ENCODE results near the gene NUTM2G.
A peak's percentile ranks its signal among the peaks of the same experiment; 100 is the strongest.
"Not testable (repeated sequence)": the region's sequence is repeated elsewhere in the genome, so short reads cannot be mapped to it uniquely, and the experiment has no call there.

NUTM2G gene, protein sequence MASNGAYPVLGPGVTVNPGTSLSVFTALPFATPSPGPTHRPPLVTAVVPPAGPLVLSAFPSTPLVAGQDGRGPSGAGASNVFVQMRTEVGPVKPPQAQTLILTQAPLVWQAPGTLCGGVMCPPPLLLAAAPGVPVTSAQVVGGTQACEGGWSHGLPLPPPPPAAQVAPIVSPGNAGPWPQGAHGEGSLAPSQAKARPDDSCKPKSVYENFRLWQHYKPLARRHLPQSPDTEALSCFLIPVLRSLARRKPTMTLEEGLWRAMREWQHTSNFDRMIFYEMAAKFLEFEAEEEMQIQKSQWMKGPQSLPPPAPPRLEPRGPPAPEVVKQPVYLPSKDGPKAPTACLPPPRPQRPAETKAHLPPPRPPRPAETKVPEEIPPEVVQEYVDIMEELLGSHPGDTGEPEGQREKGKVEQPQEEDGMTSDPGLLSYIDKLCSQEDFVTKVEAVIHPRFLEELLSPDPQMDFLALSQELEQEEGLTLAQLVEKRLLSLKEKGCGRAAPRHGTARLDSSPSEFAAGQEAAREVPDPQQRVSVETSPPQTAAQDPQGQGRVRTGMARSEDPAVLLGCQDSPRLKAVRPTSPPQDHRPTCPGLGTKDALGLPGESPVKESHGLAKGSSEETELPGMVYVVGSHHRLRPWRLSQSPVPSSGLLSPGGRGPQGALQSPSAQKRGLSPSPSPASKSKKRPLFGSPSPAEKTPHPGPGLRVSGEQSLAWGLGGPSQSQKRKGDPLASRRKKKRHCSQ

GRCh38 chr9:96928543-96928942 lies at the start of gene NUTM2G:
NUTM2G (plus strand) TSS chr9:96928843; CDS start chr9:96929025, 182 bp downstream.
- not testable (repeated sequence) for H3K9me3 ChIP-seq (ENCODE audit: control insufficient read depth in 5 of 5, low read length in 5 of 5); H3K36me3 ChIP-seq (ENCODE audit: control insufficient read depth in 5 of 5, insufficient read depth in 5 of 5, low read length in 5 of 5); H3K27me3 ChIP-seq (ENCODE audit: control insufficient read depth in 5 of 5, insufficient read depth in 4 of 5, low read length in 5 of 5); H3K4me1 ChIP-seq (ENCODE audit: control insufficient read depth in 5 of 5, insufficient read depth in 5 of 5, low read length in 5 of 5); H3K27ac ChIP-seq (ENCODE audit: low read depth, low read length); H3K9ac ChIP-seq (ENCODE audit: low read length in 5 of 5); H3K4me3 ChIP-seq (ENCODE audit: low read depth in 1 of 5, low read length in 5 of 5)

GRCh38 chr9:96883922-96884321 lies 44.7 kb upstream of the NUTM2G start:
- no peak overlapping the region for H3K27ac ChIP-seq (ENCODE audit: low read depth, low read length)

DNA sequence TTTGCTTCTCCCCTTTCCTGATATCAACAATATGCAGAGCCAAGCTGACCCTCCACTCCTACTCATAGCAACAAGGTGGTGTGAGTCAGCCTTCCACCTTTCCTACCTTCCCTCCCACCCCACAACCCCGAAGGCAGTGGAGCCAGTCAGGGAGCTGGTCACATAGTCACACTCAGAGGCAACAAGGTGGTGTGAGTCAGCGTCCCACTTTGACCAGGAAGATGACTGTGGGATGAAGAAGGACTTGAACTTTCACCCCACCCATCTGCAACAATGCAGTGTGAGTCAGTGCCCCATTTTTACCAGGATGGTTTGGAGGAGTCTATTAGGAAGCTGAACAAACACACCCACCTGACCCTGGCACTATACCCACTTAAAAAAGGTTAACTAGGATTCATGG lies 44.2 kb upstream of the NUTM2G start:
- Histone ChIP-seq H3K27ac (ENCODE audit: low read depth, low read length) (no peak overlapping the region), H3K4me1 (ENCODE audit: control insufficient read depth in 5 of 5, insufficient read depth in 5 of 5, low read length in 5 of 5) (peaks cover 0 to 8% (median 0%) of the 10 kb centered on the region in 5 donors), H3K27me3 (ENCODE audit: control insufficient read depth in 5 of 5, insufficient read depth in 4 of 5, low read length in 5 of 5) (peaks cover 0 to 2% (median 0%) of the 10 kb centered on the region in 5 donors), H3K36me3 (ENCODE audit: control insufficient read depth in 5 of 5, insufficient read depth in 5 of 5, low read length in 5 of 5) (no peaks in the 10 kb centered on the region), H3K9me3 (ENCODE audit: control insufficient read depth in 5 of 5, low read length in 5 of 5) (peaks cover 0 to 6% (median 0%) of the 10 kb centered on the region in 5 donors), H3K4me3 (ENCODE audit: low read depth in 1 of 5, low read length in 5 of 5) (peak overlapping the region in 1 of 5 donors; percentile 23), H3K9ac (ENCODE audit: low read length in 5 of 5) (peak overlapping the region in 1 of 5 donors; percentile 8)

More at GRCh38 chr9:96883922-96884321, 44.7 kb upstream of the NUTM2G start:
- Histone ChIP-seq H3K36me3 (ENCODE audit: control insufficient read depth in 5 of 5, insufficient read depth in 5 of 5, low read length in 5 of 5) (no peaks in the 10 kb centered on the region), H3K9me3 (ENCODE audit: control insufficient read depth in 5 of 5, low read length in 5 of 5) (peaks cover 0 to 6% (median 0%) of the 10 kb centered on the region in 5 donors), H3K27me3 (ENCODE audit: control insufficient read depth in 5 of 5, insufficient read depth in 4 of 5, low read length in 5 of 5) (peaks cover 0 to 3% (median 0%) of the 10 kb centered on the region in 5 donors), H3K4me1 (ENCODE audit: control insufficient read depth in 5 of 5, insufficient read depth in 5 of 5, low read length in 5 of 5) (peaks cover 0 to 8% (median 0%) of the 10 kb centered on the region in 5 donors), H3K4me3 (ENCODE audit: low read depth in 1 of 5, low read length in 5 of 5) (peak overlapping the region in 1 of 5 donors; percentile 23), H3K9ac (ENCODE audit: low read length in 5 of 5) (peak overlapping the region in 1 of 5 donors; percentile 8)

- Histone ChIP-seq H3K9me3 (ENCODE audit: control insufficient read depth in 5 of 5, low read length in 5 of 5) (peaks cover 0 to 6% (median 0%) of the 10 kb centered on the region in 5 donors), H3K27ac (ENCODE audit: low read depth, low read length) (no peak overlapping the region), H3K9ac (ENCODE audit: low read length in 5 of 5) (no peak overlapping the region), H3K4me3 (ENCODE audit: low read depth in 1 of 5, low read length in 5 of 5) (no peak overlapping the region), H3K27me3 (ENCODE audit: control insufficient read depth in 5 of 5, insufficient read depth in 4 of 5, low read length in 5 of 5) (no peaks in the 10 kb centered on the region), H3K36me3 (ENCODE audit: control insufficient read depth in 5 of 5, insufficient read depth in 5 of 5, low read length in 5 of 5) (no peaks in the 10 kb centered on the region), H3K4me1 (ENCODE audit: control insufficient read depth in 5 of 5, insufficient read depth in 5 of 5, low read length in 5 of 5) (peaks cover 0 to 8% (median 0%) of the 10 kb centered on the region in 5 donors)
Measured at GRCh38 chr9:96885424-96885823, 43.2 kb upstream of the NUTM2G start.

GRCh38 chr9:96888591-96888990 lies 40.1 kb upstream of the NUTM2G start:
- no peak overlapping the region for H3K9ac ChIP-seq (ENCODE audit: low read length in 5 of 5)
- H3K4me3 ChIP-seq (ENCODE audit: low read depth in 1 of 5, low read length in 5 of 5): no peak overlapping the region
- H3K9me3 ChIP-seq (ENCODE audit: control insufficient read depth in 5 of 5, low read length in 5 of 5): peaks cover 0 to 6% (median 0%) of the 10 kb centered on the region in 5 donors
- no peak overlapping the region for H3K27ac ChIP-seq (ENCODE audit: low read depth, low read length)
- peaks cover 0 to 8% (median 0%) of the 10 kb centered on the region in 5 donors for H3K4me1 ChIP-seq (ENCODE audit: control insufficient read depth in 5 of 5, insufficient read depth in 5 of 5, low read length in 5 of 5)
- H3K36me3 ChIP-seq (ENCODE audit: control insufficient read depth in 5 of 5, insufficient read depth in 5 of 5, low read length in 5 of 5): peaks cover 0 to 4% (median 0%) of the 10 kb centered on the region in 5 donors
- H3K27me3 ChIP-seq (ENCODE audit: control insufficient read depth in 5 of 5, insufficient read depth in 4 of 5, low read length in 5 of 5): no peaks in the 10 kb centered on the region

DNA sequence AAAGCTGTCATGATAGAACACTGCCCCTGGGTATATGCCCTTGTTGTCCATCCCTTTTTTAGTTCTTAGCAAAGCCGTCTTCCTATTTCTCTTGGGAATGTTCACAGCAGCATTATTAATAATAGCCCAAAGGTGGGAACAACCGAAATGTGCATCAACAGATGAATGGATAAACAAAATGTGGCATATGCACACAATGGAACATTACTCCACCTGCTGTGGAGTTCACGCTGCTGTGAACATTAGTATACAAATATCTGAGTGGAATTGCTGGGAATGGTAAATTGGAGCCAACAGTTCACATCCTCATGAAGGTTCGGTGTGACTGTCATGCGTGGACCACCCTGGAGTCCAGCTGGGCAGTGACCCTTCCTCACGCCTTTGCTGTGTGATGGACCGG lies 36.5 kb upstream of the NUTM2G start:
- no peaks in the 10 kb centered on the region for H3K9me3 ChIP-seq (ENCODE audit: control insufficient read depth in 5 of 5, low read length in 5 of 5)
- no peaks in the 10 kb centered on the region for H3K27me3 ChIP-seq (ENCODE audit: control insufficient read depth in 5 of 5, insufficient read depth in 4 of 5, low read length in 5 of 5)
- peaks cover 8 to 19% (median 13%) of the 10 kb centered on the region in 5 donors for H3K36me3 ChIP-seq (ENCODE audit: control insufficient read depth in 5 of 5, insufficient read depth in 5 of 5, low read length in 5 of 5)
- no peaks in the 10 kb centered on the region for H3K4me1 ChIP-seq (ENCODE audit: control insufficient read depth in 5 of 5, insufficient read depth in 5 of 5, low read length in 5 of 5)
- H3K9ac ChIP-seq (ENCODE audit: low read length in 5 of 5): no peak overlapping the region
- H3K27ac ChIP-seq (ENCODE audit: low read depth, low read length): no peak overlapping the region
- no peak overlapping the region for H3K4me3 ChIP-seq (ENCODE audit: low read depth in 1 of 5, low read length in 5 of 5)

- H3K4me1 ChIP-seq (ENCODE audit: control insufficient read depth in 5 of 5, insufficient read depth in 5 of 5, low read length in 5 of 5); H3K27ac ChIP-seq (ENCODE audit: low read depth, low read length); H3K4me3 ChIP-seq (ENCODE audit: low read depth in 1 of 5, low read length in 5 of 5); H3K9ac ChIP-seq (ENCODE audit: low read length in 5 of 5); H3K27me3 ChIP-seq (ENCODE audit: control insufficient read depth in 5 of 5, insufficient read depth in 4 of 5, low read length in 5 of 5); H3K9me3 ChIP-seq (ENCODE audit: control insufficient read depth in 5 of 5, low read length in 5 of 5): not testable (repeated sequence)
- peaks cover 6 to 13% (median 11%) of the 10 kb centered on the region in 5 donors for H3K36me3 ChIP-seq (ENCODE audit: control insufficient read depth in 5 of 5, insufficient read depth in 5 of 5, low read length in 5 of 5)
Measured at GRCh38 chr9:96900010-96900409, 28.6 kb upstream of the NUTM2G start.

DNA sequence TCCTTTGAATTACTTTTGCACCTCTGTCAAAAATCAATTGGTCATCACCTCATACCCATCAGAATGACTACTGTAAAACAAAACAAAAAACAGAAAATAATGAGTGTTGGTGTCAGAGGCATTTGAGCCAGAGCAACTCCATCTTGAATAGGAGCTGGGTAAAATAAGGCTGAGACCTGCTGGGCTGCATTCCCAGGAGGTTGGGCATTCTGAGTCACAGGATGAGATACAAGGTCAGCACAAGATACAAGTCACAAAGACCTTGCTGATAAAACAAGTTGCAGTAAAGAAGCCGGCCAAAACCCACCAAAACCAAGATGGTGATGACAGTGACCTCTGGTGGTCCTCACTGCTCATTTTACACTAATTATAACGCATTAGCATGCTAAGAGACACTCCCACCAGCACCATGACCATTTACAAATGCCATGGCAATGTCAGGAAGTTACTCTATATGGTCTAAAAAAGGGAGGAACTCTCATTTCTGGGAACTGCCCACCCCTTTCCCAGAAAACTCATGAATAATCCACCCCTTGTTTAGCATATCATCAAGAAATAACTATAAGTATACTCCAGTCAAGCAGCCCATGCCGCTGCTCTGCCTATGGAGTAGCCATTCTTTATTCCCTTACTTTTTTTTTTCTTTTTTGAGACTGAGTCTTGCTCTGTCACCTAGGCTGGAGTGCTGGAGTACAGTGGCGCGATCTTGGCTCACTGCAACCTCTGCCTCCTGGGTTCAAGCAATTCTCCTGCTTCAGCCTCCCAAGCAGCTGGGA lies 23.5 kb upstream of the NUTM2G start:
- H3K4me1 ChIP-seq (ENCODE audit: control insufficient read depth in 5 of 5, insufficient read depth in 5 of 5, low read length in 5 of 5); H3K36me3 ChIP-seq (ENCODE audit: control insufficient read depth in 5 of 5, insufficient read depth in 5 of 5, low read length in 5 of 5); H3K4me3 ChIP-seq (ENCODE audit: low read depth in 1 of 5, low read length in 5 of 5); H3K9ac ChIP-seq (ENCODE audit: low read length in 5 of 5); H3K27ac ChIP-seq (ENCODE audit: low read depth, low read length); H3K27me3 ChIP-seq (ENCODE audit: control insufficient read depth in 5 of 5, insufficient read depth in 4 of 5, low read length in 5 of 5); H3K9me3 ChIP-seq (ENCODE audit: control insufficient read depth in 5 of 5, low read length in 5 of 5): not testable (repeated sequence)

DNA sequence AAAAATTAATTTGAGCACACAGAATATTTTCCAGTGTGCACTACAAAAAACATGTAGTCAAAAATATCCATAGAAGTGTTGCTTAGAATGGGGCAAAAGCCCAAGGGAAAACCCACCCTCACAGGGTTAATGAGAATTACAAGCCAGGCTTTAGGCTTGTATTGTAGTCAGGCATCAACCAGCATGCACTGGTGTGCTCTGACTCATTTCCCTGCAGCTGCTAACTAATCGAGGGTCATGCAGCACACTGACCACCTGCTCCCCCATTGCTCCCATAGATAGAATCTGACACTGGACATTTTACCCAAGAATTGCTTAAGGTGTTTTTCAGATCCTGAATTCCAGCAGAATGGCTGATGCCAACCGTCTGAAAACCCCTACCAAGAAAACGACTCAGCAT lies 20.2 kb upstream of the NUTM2G start:
- not testable (repeated sequence) for H3K27ac ChIP-seq (ENCODE audit: low read depth, low read length); H3K9ac ChIP-seq (ENCODE audit: low read length in 5 of 5); H3K4me3 ChIP-seq (ENCODE audit: low read depth in 1 of 5, low read length in 5 of 5); H3K27me3 ChIP-seq (ENCODE audit: control insufficient read depth in 5 of 5, insufficient read depth in 4 of 5, low read length in 5 of 5); H3K36me3 ChIP-seq (ENCODE audit: control insufficient read depth in 5 of 5, insufficient read depth in 5 of 5, low read length in 5 of 5); H3K4me1 ChIP-seq (ENCODE audit: control insufficient read depth in 5 of 5, insufficient read depth in 5 of 5, low read length in 5 of 5); H3K9me3 ChIP-seq (ENCODE audit: control insufficient read depth in 5 of 5, low read length in 5 of 5)

All from subcutaneous abdominal adipose tissue (tissue), 5 donors.